GM23338 (cell line): ENCODE results near the gene C1QTNF8. TPM values are rescaled to one million over a fixed set of nuclear protein-coding genes. Genes with fewer than 3 reads are reported as not detected.

Experiments used
- ATAC-seq: fragments of 200-7000 bp; cut with Tn5 transposase; 3 replicates; pipeline ENCODE4 v1.9.1; 2020
- DNase-seq: peaks from one replicate; pipeline ENCODE4 v3.0.0-alpha.2; 2015; ENCODE audit warnings: low spot score
- H2AFZ ChIP-seq: fragments of 200-600 bp; sonication (generic); 2 replicates; pipeline ENCODE4 v1.8.0; 2016; ENCODE audit warnings: antibody characterized with exemption, mild to moderate bottlenecking, moderate library complexity
- H3F3A ChIP-seq: fragments of 200-600 bp; sonication (generic); replicated peaks from 2 replicates; pipeline ENCODE4 v1.8.0; 2017; ENCODE audit warnings: antibody characterized with exemption, mixed run types, low read depth
- H3K27ac ChIP-seq: fragments of 200-600 bp; sonication (generic); 2 replicates; pipeline ENCODE4 v1.6.1; 2016; ENCODE audit warnings: low read depth
- H3K27me3 ChIP-seq: fragments of 200-600 bp; sonication (generic); 2 replicates; pipeline ENCODE4 v1.8.0; 2016; ENCODE audit warnings: mild to moderate bottlenecking, mixed run types, moderate library complexity; ENCODE audit not compliant: insufficient read depth
- H3K36me3 ChIP-seq: fragments of 200-600 bp; sonication (generic); 2 replicates; pipeline ENCODE4 v1.8.0; 2016; ENCODE audit warnings: mild to moderate bottlenecking; ENCODE audit not compliant: insufficient read depth
- H3K4me1 ChIP-seq: fragments of 200-600 bp; sonication (generic); 2 replicates; pipeline ENCODE4 v1.8.0; 2016; ENCODE audit warnings: mild to moderate bottlenecking, moderate library complexity; ENCODE audit not compliant: insufficient read depth
- H3K4me2 ChIP-seq: fragments of 200-600 bp; sonication (generic); 2 replicates; pipeline ENCODE4 v1.7.1; 2017; ENCODE audit warnings: mixed run types
- H3K4me3 ChIP-seq: fragments of 200-600 bp; sonication (generic); 2 replicates; pipeline ENCODE4 v1.6.1; 2016; ENCODE audit warnings: mixed run types
- H3K79me2 ChIP-seq: fragments of 200-600 bp; sonication (generic); replicated peaks from 2 replicates; pipeline ENCODE4 v1.8.0; 2017; ENCODE audit warnings: mild to moderate bottlenecking; ENCODE audit not compliant: insufficient read depth
- H3K9me2 ChIP-seq: fragments of 200-600 bp; sonication (generic); 2 replicates; pipeline ENCODE4 v1.8.0; 2017; ENCODE audit not compliant: insufficient read depth
- H4K20me1 ChIP-seq: fragments of 200-600 bp; sonication (generic); replicated peaks from 2 replicates; pipeline ENCODE4 v1.8.0; 2017; ENCODE audit warnings: mild to moderate bottlenecking; ENCODE audit not compliant: insufficient read depth
- H3K27ac Mint-ChIP-seq: 2 replicates; pipeline ENCODE4 v1.8.0; 2020; ENCODE audit warnings: inconsistent platforms, mild to moderate bottlenecking, moderate library complexity, mixed read lengths
- H3K27me3 Mint-ChIP-seq: 3 replicates; pipeline ENCODE4 v1.8.0; 2022; ENCODE audit warnings: low read depth, mild to moderate bottlenecking, moderate library complexity, mixed read lengths, inconsistent platforms; ENCODE audit not compliant: insufficient read depth, poor library complexity
- H3K36me3 Mint-ChIP-seq: 3 replicates; pipeline ENCODE4 v1.8.0; 2021; ENCODE audit warnings: low read depth, mild to moderate bottlenecking, inconsistent platforms, moderate library complexity, mixed read lengths
- H3K4me1 Mint-ChIP-seq: 3 replicates; pipeline ENCODE4 v1.8.0; 2020; ENCODE audit warnings: mild to moderate bottlenecking, inconsistent platforms, mixed read lengths
- H3K4me3 Mint-ChIP-seq: 3 replicates; pipeline ENCODE4 v1.8.0; 2021; ENCODE audit warnings: moderate library complexity, mild to moderate bottlenecking, inconsistent platforms, mixed read lengths
- H3K9me3 Mint-ChIP-seq: 3 replicates; pipeline ENCODE4 v1.8.0; 2020; ENCODE audit warnings: moderate library complexity, mild to moderate bottlenecking, inconsistent platforms, mixed read lengths
- JUNB ChIP-seq: IDR thresholded peaks from one replicate; pipeline ENCODE4 v1.6.1; 2016; ENCODE audit warnings: antibody characterized with exemption; ENCODE audit not compliant: unreplicated experiment
- NANOG ChIP-seq: IDR thresholded peaks from 2 replicates; pipeline ENCODE4 v1.6.1; 2016; ENCODE audit warnings: antibody characterized with exemption, borderline replicate concordance
- STAT1 ChIP-seq: IDR thresholded peaks from one replicate; pipeline ENCODE4 v1.6.1; 2016; ENCODE audit warnings: antibody characterized with exemption; ENCODE audit not compliant: unreplicated experiment
- ZNF331 ChIP-seq: fragments of 250-450 bp; sonication (Bioruptor Pico); IDR thresholded peaks from 2 replicates; pipeline ENCODE4 v1.5.0; 2020; ENCODE audit warnings: low read depth, mild to moderate bottlenecking, moderate library complexity
- polyA plus RNA-seq: library from polyadenylated mRNA; unstranded; fragments of >200 nt; fragmentation: Nextera tagmentation; extraction: Ambion mirVana; gene quantifications from 2 replicates; pipeline ENCODE4 v1.2.1, GENCODE V29; 2016
- total RNA-seq: library from RNA; depleted of rRNA; stranded (reverse); fragments of >200 nt; shearing (Covaris generic); gene quantifications from 2 replicates; pipeline ENCODE4 v1.2.3, GENCODE V29; 2014
- TF ChIP-seq, protein P1 (sequence below): IDR thresholded peaks from one replicate; pipeline ENCODE4 v1.6.1; 2018; ENCODE audit warnings: antibody characterized with exemption; ENCODE audit not compliant: unreplicated experiment
- TF ChIP-seq, protein P2 (sequence below), 2 experiments: fragments of 200-600 bp in 1 of 2; sonication (generic) in 1 of 2; conservative IDR thresholded peaks; 2 replicates each; pipeline versions ENCODE4 v1.5.1 to v1.6.1; 2016 to 2017; ENCODE audit warnings: antibody characterized with exemption in 2 of 2, low read depth in 2 of 2, mild to moderate bottlenecking in 2 of 2, moderate library complexity in 1 of 2
- TF ChIP-seq, protein P3 (sequence below): fragments of 250-450 bp; sonication (Bioruptor Pico); IDR thresholded peaks from 2 replicates; pipeline ENCODE4 v1.5.0; 2020; ENCODE audit warnings: mild to moderate bottlenecking, moderate library complexity

C1QTNF8 gene
- total and polyA plus RNA-seq, 2 experiments from 2014 or later, result not detected

DNA sequence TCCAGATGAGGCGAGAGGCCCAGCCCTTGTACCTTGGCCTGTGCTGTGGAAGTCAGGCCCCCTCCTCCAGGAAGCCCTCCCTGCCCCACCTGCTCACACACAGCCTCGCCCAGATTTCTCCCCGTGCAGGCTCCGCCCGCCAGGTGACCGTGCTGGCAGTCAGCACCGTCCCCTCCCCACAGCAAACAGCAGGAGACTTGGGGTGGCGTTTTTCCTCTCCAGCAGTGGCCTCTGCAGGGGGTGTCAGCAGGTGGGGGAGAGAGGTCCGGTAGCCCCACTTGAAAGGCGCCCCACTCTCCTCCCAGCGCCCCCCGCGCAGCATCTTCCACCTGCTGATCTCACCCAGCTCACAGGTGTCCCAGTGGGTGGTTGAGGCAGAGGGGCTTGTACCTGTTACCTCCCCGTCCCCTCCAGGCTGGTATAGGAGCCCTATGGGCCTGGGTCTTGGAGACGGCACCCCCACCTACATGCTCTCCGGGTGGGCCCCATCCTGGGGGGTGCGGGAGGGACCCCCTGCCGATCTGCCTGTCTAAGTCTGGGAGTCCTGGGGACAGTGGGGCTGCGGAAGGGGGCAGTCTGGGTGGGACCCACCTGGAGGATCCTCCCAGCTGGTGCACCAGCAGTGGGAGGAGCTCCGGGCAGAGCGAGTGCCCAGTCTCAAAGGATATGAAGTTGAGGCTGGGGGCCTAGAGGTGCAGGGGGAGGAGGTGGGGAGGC, 4.2 kb upstream of the C1QTNF8 start:
- no peaks in the 10 kb centered on the region for H3K9me3 Mint-ChIP-seq
- 0 out of 2 replicates have a peak, but pooled peaks cover 4% of the 10 kb centered on the region for H3F3A ChIP-seq
- no peak overlapping the region for H3K27ac ChIP-seq
- H3K36me3 ChIP-seq, result no peaks in the 10 kb centered on the region
- ATAC-seq (no peak), DNase-seq (no peak)
- H3K4me3 ChIP-seq, result no peak overlapping the region
- no peaks in the 10 kb centered on the region for H3K4me1 Mint-ChIP-seq
- H3K4me1 ChIP-seq, result no peaks in the 10 kb centered on the region
- H3K4me3 Mint-ChIP-seq, result no peak overlapping the region
- H3K36me3 Mint-ChIP-seq, result no peaks in the 10 kb centered on the region
- no peak for TF ChIP-seq ZNF331 (CRISPR knock-in tag)
- no peak for TF ChIP-seq NANOG
- TF ChIP-seq, protein P1, sequence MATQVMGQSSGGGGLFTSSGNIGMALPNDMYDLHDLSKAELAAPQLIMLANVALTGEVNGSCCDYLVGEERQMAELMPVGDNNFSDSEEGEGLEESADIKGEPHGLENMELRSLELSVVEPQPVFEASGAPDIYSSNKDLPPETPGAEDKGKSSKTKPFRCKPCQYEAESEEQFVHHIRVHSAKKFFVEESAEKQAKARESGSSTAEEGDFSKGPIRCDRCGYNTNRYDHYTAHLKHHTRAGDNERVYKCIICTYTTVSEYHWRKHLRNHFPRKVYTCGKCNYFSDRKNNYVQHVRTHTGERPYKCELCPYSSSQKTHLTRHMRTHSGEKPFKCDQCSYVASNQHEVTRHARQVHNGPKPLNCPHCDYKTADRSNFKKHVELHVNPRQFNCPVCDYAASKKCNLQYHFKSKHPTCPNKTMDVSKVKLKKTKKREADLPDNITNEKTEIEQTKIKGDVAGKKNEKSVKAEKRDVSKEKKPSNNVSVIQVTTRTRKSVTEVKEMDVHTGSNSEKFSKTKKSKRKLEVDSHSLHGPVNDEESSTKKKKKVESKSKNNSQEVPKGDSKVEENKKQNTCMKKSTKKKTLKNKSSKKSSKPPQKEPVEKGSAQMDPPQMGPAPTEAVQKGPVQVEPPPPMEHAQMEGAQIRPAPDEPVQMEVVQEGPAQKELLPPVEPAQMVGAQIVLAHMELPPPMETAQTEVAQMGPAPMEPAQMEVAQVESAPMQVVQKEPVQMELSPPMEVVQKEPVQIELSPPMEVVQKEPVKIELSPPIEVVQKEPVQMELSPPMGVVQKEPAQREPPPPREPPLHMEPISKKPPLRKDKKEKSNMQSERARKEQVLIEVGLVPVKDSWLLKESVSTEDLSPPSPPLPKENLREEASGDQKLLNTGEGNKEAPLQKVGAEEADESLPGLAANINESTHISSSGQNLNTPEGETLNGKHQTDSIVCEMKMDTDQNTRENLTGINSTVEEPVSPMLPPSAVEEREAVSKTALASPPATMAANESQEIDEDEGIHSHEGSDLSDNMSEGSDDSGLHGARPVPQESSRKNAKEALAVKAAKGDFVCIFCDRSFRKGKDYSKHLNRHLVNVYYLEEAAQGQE, result no peak
- no peak for TF ChIP-seq STAT1
- no peak for TF ChIP-seq JUNB
- TF ChIP-seq, protein P2, sequence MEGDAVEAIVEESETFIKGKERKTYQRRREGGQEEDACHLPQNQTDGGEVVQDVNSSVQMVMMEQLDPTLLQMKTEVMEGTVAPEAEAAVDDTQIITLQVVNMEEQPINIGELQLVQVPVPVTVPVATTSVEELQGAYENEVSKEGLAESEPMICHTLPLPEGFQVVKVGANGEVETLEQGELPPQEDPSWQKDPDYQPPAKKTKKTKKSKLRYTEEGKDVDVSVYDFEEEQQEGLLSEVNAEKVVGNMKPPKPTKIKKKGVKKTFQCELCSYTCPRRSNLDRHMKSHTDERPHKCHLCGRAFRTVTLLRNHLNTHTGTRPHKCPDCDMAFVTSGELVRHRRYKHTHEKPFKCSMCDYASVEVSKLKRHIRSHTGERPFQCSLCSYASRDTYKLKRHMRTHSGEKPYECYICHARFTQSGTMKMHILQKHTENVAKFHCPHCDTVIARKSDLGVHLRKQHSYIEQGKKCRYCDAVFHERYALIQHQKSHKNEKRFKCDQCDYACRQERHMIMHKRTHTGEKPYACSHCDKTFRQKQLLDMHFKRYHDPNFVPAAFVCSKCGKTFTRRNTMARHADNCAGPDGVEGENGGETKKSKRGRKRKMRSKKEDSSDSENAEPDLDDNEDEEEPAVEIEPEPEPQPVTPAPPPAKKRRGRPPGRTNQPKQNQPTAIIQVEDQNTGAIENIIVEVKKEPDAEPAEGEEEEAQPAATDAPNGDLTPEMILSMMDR (conservative IDR thresholded peaks at IDR 0.05; ENCODE audit: low read depth in 2 of 2), result no peak
- TF ChIP-seq, protein P3, sequence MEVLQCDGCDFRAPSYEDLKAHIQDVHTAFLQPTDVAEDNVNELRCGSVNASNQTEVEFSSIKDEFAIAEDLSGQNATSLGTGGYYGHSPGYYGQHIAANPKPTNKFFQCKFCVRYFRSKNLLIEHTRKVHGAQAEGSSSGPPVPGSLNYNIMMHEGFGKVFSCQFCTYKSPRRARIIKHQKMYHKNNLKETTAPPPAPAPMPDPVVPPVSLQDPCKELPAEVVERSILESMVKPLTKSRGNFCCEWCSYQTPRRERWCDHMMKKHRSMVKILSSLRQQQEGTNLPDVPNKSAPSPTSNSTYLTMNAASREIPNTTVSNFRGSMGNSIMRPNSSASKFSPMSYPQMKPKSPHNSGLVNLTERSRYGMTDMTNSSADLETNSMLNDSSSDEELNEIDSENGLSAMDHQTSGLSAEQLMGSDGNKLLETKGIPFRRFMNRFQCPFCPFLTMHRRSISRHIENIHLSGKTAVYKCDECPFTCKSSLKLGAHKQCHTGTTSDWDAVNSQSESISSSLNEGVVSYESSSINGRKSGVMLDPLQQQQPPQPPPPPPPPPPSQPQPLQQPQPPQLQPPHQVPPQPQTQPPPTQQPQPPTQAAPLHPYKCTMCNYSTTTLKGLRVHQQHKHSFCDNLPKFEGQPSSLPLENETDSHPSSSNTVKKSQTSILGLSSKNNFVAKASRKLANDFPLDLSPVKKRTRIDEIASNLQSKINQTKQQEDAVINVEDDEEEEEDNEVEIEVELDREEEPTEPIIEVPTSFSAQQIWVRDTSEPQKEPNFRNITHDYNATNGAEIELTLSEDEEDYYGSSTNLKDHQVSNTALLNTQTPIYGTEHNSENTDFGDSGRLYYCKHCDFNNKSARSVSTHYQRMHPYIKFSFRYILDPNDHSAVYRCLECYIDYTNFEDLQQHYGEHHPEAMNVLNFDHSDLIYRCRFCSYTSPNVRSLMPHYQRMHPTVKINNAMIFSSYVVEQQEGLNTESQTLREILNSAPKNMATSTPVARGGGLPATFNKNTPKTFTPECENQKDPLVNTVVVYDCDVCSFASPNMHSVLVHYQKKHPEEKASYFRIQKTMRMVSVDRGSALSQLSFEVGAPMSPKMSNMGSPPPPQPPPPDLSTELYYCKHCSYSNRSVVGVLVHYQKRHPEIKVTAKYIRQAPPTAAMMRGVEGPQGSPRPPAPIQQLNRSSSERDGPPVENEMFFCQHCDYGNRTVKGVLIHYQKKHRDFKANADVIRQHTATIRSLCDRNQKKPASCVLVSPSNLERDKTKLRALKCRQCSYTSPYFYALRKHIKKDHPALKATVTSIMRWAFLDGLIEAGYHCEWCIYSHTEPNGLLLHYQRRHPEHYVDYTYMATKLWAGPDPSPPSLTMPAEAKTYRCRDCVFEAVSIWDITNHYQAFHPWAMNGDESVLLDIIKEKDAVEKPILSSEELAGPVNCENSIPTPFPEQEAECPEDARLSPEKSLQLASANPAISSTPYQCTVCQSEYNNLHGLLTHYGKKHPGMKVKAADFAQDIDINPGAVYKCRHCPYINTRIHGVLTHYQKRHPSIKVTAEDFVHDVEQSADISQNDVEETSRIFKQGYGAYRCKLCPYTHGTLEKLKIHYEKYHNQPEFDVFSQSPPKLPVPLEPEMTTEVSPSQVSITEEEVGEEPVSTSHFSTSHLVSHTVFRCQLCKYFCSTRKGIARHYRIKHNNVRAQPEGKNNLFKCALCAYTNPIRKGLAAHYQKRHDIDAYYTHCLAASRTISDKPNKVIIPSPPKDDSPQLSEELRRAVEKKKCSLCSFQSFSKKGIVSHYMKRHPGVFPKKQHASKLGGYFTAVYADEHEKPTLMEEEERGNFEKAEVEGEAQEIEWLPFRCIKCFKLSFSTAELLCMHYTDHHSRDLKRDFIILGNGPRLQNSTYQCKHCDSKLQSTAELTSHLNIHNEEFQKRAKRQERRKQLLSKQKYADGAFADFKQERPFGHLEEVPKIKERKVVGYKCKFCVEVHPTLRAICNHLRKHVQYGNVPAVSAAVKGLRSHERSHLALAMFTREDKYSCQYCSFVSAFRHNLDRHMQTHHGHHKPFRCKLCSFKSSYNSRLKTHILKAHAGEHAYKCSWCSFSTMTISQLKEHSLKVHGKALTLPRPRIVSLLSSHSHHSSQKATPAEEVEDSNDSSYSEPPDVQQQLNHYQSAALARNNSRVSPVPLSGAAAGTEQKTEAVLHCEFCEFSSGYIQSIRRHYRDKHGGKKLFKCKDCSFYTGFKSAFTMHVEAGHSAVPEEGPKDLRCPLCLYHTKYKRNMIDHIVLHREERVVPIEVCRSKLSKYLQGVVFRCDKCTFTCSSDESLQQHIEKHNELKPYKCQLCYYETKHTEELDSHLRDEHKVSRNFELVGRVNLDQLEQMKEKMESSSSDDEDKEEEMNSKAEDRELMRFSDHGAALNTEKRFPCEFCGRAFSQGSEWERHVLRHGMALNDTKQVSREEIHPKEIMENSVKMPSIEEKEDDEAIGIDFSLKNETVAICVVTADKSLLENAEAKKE (CRISPR knock-in tag), result no peak
- no peak overlapping the region for H2AFZ ChIP-seq
- H3K9me2 ChIP-seq, result no peaks in the 10 kb centered on the region
- peaks cover 3% of the 10 kb centered on the region for H3K27me3 Mint-ChIP-seq
- H3K27me3 ChIP-seq, result no peaks in the 10 kb centered on the region
- H4K20me1 ChIP-seq, result no peaks in the 10 kb centered on the region
- no peak overlapping the region for H3K4me2 ChIP-seq
- no peaks in the 10 kb centered on the region for H3K79me2 ChIP-seq
- H3K27ac Mint-ChIP-seq, result no peak overlapping the region
